ENCODE results near the gene TRAPPC5. TPM values are rescaled to one million over a fixed set of nuclear protein-coding genes. Genes with fewer than 3 reads are reported as not detected.

The TRAPPC5 gene
- total and polyA plus RNA-seq, 9 donors = 29.4 to 88.8 (median 41.6) TPM

DNA sequence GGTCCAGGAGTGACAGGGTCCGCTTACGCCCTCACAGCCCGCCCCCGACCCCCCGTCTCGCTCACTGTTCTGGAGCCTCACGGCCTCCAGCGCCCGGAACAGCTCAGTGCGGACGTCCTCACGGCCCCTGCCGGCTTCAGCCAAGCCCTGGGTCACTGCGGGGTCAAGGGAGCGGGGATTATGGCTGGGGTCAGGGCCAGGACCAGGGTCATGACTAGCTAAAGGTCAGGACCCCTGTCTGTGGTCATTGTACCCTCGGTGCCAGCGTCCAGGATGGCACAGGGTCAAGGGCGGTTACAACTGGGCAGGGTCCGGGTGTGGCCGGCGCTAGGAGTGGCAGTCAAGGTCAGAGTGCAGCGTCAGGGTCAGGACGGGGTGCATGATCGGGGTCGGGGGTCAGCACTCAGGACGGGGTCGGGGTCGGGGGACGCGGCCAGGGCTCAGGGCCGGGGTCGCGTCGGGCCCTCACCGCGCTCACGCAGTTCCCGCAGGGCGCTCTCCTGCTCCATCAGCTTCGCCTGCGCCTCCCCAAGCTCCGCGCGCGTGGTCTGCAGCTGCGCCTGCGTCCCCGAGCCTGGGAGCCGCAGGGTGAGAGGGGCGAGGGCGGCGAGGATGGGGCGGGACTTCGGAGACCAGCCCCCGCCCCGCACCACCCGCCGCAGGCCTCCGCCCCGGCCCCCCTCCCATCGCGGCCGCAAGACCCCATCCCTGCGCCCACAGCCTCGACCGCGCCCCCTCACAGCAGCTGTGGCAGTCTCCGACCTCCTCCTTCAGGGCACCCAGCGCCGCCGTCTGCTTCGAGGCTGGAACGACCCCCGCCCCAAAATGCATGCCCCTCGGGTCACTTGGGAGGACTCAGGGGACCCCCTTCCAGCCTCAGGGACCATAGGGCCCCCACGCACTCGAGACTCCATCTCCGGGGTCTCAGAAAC lies 49.9 kb downstream of the TRAPPC5 start:
- Histone ChIP-seq H3K9me3 (replicated peaks; ENCODE audit: control insufficient read depth, low read depth, low read length) (no peaks in the 10 kb centered on the region), H3K36me3 (ENCODE audit: control insufficient read depth, insufficient read depth, low read length) (no peaks in the 10 kb centered on the region), H3K27me3 (ENCODE audit: control insufficient read depth, insufficient read depth, low read length) (peaks cover 55% of the 10 kb centered on the region), H3K4me3 (ENCODE audit: low read length) (no peak overlapping the region), H3K27ac (ENCODE audit: low read length) (no peak overlapping the region), H3K4me1 (ENCODE audit: control insufficient read depth, insufficient read depth, low read length) (no peaks in the 10 kb centered on the region)
- 2% methylated on average over 65 of the region's 78 CpGs for WGBS (ENCODE audit: insufficient coverage)
- DNase-seq = no peak

DNA sequence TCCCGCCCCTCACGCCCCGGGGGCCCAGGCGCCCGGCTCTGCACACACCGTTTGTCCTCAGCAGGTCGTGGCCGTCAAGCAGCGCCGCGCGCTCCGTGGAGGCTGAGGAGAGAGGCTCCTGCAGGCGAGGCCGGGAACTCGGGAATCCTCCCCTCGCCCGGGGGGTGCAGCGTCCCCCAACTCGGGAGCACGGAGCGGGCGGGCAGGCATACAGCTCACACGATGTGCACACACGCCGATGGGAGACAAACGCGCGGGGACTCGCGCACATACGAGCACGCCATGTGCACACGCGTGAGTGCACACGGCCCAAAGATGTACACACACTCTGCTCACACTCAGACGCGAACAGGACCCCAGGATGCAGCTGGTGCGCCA lies 50.6 kb downstream of the TRAPPC5 start:
- no peaks in the 10 kb centered on the region for H3K36me3 ChIP-seq (ENCODE audit: control insufficient read depth, insufficient read depth, low read length)
- H3K4me3 ChIP-seq (ENCODE audit: low read length) = no peak overlapping the region

GRCh38 chr19:7731615-7732014 lies 51.0 kb downstream of the TRAPPC5 start:
- 79% methylated on average over 4 of the region's 5 CpGs for WGBS (ENCODE audit: insufficient coverage)
- no peak overlapping the region for H3K27ac ChIP-seq (ENCODE audit: low read length)
- no peak for DNase-seq
- no peak overlapping the region for H3K4me3 ChIP-seq (ENCODE audit: low read length)
- peaks cover 55% of the 10 kb centered on the region for H3K27me3 ChIP-seq (ENCODE audit: control insufficient read depth, insufficient read depth, low read length)
- no peaks in the 10 kb centered on the region for H3K36me3 ChIP-seq (ENCODE audit: control insufficient read depth, insufficient read depth, low read length)
- no peaks in the 10 kb centered on the region for H3K9me3 ChIP-seq (replicated peaks; ENCODE audit: control insufficient read depth, low read depth, low read length)
- no peaks in the 10 kb centered on the region for H3K4me1 ChIP-seq (ENCODE audit: control insufficient read depth, insufficient read depth, low read length)

More for the DNA sequence above, 50.6 kb downstream of the TRAPPC5 start:
- no peaks in the 10 kb centered on the region for H3K4me1 ChIP-seq (ENCODE audit: control insufficient read depth, insufficient read depth, low read length)
- no peak for DNase-seq
- H3K27me3 ChIP-seq (ENCODE audit: control insufficient read depth, insufficient read depth, low read length) = peaks cover 55% of the 10 kb centered on the region
- H3K9me3 ChIP-seq (replicated peaks; ENCODE audit: control insufficient read depth, low read depth, low read length) = no peaks in the 10 kb centered on the region
- WGBS (ENCODE audit: insufficient coverage) = 58% methylated on average over 37 of the region's 39 CpGs
- no peak overlapping the region for H3K27ac ChIP-seq (ENCODE audit: low read length)

- H3K27ac ChIP-seq (ENCODE audit: low read length) = no peak within 1 kb of the TSS
- H3K4me3 ChIP-seq (ENCODE audit: low read length) = no peak within 1 kb of the TSS
- DNase-seq = no peak
- 63% methylated on average over 9 of the region's 9 CpGs for WGBS (ENCODE audit: insufficient coverage)
- no peaks in the 10 kb centered on the region for H3K9me3 ChIP-seq (replicated peaks; ENCODE audit: control insufficient read depth, low read depth, low read length)
- peaks cover 55% of the 10 kb centered on the region for H3K27me3 ChIP-seq (ENCODE audit: control insufficient read depth, insufficient read depth, low read length)
- H3K4me1 ChIP-seq (ENCODE audit: control insufficient read depth, insufficient read depth, low read length) = no peaks in the 10 kb centered on the region
- H3K36me3 ChIP-seq (ENCODE audit: control insufficient read depth, insufficient read depth, low read length) = no peaks in the 10 kb centered on the region
Observed at GRCh38 chr19:7732045-7732444, 51.4 kb downstream of the TRAPPC5 start, which contains the start of gene CLEC4G. Gene CLEC4G (minus strand): TSS chr19:7732110. CDS start chr19:7732102, 8 bp downstream.

- WGBS (ENCODE audit: insufficient coverage) = 80% methylated on average over 1 of the region's 6 CpGs
- Histone ChIP-seq H3K9me3 (replicated peaks; ENCODE audit: control insufficient read depth, low read depth, low read length) (no peaks in the 10 kb centered on the region), H3K4me3 (ENCODE audit: low read length) (no peak overlapping the region), H3K27ac (ENCODE audit: low read length) (no peak overlapping the region), H3K36me3 (ENCODE audit: control insufficient read depth, insufficient read depth, low read length) (no peaks in the 10 kb centered on the region), H3K27me3 (ENCODE audit: control insufficient read depth, insufficient read depth, low read length) (peaks cover 47% of the 10 kb centered on the region), H3K4me1 (ENCODE audit: control insufficient read depth, insufficient read depth, low read length) (no peaks in the 10 kb centered on the region)
- no peak for DNase-seq
Observed at GRCh38 chr19:7733376-7733775, 52.7 kb downstream of the TRAPPC5 start.

- peaks cover 36% of the 10 kb centered on the region for H3K27me3 ChIP-seq (ENCODE audit: control insufficient read depth, insufficient read depth, low read length)
Observed at GRCh38 chr19:7734220-7735203, 53.9 kb downstream of the TRAPPC5 start.

DNA sequence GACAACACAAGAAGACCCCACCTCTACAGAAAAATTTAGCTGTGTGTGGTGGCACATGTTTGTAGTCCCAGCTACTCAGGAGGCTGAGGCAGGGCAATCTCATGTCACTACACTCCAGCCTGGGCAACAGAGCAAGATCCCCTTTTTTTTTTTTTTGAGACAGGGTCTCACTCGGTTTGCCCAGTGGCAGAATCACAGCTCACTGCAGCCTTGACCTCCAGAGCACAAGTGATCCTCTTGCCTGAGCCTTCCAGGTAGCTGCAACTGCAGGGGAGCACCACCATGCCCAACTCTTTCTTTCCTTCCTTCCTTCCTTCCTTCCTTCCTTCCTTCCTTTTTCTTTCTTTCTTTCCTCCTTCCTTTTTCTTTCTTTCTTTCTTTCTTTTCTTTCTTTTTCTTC lies 55.5 kb downstream of the TRAPPC5 start:
- no peak for DNase-seq
- Histone ChIP-seq H3K27ac (ENCODE audit: low read length) (no peak overlapping the region), H3K36me3 (ENCODE audit: control insufficient read depth, insufficient read depth, low read length) (no peaks in the 10 kb centered on the region), H3K9me3 (replicated peaks; ENCODE audit: control insufficient read depth, low read depth, low read length) (no peaks in the 10 kb centered on the region), H3K27me3 (ENCODE audit: control insufficient read depth, insufficient read depth, low read length) (peaks cover 19% of the 10 kb centered on the region), H3K4me3 (ENCODE audit: low read length) (no peak overlapping the region), H3K4me1 (ENCODE audit: control insufficient read depth, insufficient read depth, low read length) (peaks cover 3% of the 10 kb centered on the region)
- WGBS (ENCODE audit: insufficient coverage) = 62% methylated on average over 1 of the region's 1 CpG

More at GRCh38 chr19:7734220-7735203, 53.9 kb downstream of the TRAPPC5 start:
- no peaks in the 10 kb centered on the region for H3K4me1 ChIP-seq (ENCODE audit: control insufficient read depth, insufficient read depth, low read length)
- no peaks in the 10 kb centered on the region for H3K36me3 ChIP-seq (ENCODE audit: control insufficient read depth, insufficient read depth, low read length)
- H3K27ac ChIP-seq (ENCODE audit: low read length) = no peak overlapping the region
- WGBS (ENCODE audit: insufficient coverage) = 58% methylated on average over 8 of the region's 12 CpGs
- no peaks in the 10 kb centered on the region for H3K9me3 ChIP-seq (replicated peaks; ENCODE audit: control insufficient read depth, low read depth, low read length)
- no peak overlapping the region for H3K4me3 ChIP-seq (ENCODE audit: low read length)
- DNase-seq = peak; percentile 68

GRCh38 chr19:7737215-7737614 lies 56.6 kb downstream of the TRAPPC5 start:
- H3K9me3 ChIP-seq (replicated peaks; ENCODE audit: control insufficient read depth, low read depth, low read length) = no peaks in the 10 kb centered on the region
- no peak overlapping the region for H3K4me3 ChIP-seq (ENCODE audit: low read length)
- no peak overlapping the region for H3K27ac ChIP-seq (ENCODE audit: low read length)
- no peaks in the 10 kb centered on the region for H3K36me3 ChIP-seq (ENCODE audit: control insufficient read depth, insufficient read depth, low read length)
- WGBS (ENCODE audit: insufficient coverage) = 95% methylated on average over 9 of the region's 11 CpGs
- peaks cover 3% of the 10 kb centered on the region for H3K4me1 ChIP-seq (ENCODE audit: control insufficient read depth, insufficient read depth, low read length)
- DNase-seq = no peak
- H3K27me3 ChIP-seq (ENCODE audit: control insufficient read depth, insufficient read depth, low read length) = peaks cover 9% of the 10 kb centered on the region

All from muscle of leg (tissue), 11 donors.